GM19099 (cell line): ENCODE measurements around the gene CERS1.

Experiments
- POLR2A ChIP-seq: IDR thresholded peaks from 3 replicates; pipeline ENCODE4 v1.6.1; 2011; ENCODE audit warnings: low read depth; ENCODE audit not compliant: insufficient read length; ENCODE audit errors: extremely low read depth

Gene CERS1

DNA sequence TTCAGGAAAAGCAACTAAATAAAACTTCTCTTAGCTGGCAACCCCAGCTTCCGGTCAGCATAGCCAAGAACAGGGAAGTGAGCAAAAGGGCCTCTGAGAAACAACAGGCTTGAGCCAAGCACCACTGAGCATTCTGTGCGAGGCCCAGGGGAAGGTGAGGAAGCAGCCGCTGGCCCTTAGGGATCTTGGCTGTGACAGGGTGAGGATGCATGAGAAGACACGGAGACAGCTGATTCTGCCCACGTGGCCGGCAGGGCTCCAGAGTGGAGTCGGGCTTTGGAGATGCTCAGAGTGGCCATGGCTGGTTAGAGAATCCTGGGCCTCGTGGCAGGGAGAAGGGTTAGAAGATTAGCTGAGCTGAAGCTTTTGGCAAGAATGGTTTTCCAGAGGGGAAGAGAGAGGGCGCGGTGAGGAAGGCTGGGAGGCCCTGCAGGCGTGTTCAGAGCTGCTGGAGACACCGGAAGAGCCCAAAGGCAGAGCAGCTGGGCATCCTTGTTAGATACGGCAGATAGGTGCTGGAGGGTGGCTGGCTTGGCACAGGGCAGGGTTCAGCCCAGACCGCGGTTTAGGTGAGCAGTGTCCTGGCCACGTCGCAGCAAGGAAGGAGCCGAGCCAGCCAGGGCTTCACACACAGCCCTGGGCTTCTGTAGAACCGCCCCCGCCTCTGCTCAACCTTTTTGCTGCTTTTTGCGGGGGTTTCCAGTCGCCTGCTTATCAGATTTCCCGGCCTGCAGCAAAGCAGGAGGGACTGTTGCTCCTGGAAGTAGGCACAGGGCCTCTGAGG is 46.9 kb downstream of the CERS1 start:
- no peak for TF ChIP-seq POLR2A

DNA sequence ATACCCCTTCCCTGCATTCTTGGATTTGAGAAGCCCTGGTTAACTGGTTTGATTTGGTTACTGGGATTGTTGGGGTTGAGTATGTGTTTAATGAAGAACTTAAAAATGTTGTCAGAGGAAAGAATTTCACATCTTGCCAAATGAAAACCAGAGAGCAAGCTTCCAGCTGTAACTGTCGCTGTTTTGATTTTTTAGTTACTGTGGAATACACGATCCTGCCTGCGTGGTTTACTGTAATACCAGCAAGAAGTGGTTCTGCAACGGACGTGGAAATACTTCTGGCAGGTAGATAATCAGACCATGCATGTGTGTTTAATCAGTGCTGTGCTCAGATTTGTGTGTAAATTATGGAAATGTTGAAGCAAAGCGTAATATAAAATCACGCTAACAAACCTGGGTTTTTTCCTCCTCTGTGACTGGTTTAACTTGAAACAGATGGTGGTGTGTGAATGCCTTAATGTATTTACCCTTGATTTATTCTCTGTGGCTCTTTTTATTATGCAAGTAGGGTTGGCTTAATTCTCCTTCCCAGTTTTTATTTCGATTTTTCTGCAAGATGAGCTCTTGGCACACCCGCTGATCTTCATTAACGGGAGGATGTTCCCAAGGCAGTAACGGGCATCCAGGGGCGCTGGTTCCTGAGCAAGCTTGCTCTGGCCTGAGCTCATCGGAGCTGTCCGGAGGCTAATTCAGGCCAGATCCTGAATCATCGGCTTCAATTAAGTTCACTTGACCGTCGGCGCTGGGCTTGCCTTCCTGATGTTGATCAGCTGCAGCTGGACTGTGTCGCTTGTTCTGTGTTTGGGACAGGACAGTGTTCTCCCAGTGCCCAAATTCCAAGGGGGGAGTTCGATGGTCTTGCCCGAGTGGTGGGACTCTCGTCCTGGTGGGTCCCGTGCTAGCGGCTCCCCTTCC is 48.2 kb downstream of the CERS1 start:
- TF ChIP-seq POLR2A, result no peak

DNA sequence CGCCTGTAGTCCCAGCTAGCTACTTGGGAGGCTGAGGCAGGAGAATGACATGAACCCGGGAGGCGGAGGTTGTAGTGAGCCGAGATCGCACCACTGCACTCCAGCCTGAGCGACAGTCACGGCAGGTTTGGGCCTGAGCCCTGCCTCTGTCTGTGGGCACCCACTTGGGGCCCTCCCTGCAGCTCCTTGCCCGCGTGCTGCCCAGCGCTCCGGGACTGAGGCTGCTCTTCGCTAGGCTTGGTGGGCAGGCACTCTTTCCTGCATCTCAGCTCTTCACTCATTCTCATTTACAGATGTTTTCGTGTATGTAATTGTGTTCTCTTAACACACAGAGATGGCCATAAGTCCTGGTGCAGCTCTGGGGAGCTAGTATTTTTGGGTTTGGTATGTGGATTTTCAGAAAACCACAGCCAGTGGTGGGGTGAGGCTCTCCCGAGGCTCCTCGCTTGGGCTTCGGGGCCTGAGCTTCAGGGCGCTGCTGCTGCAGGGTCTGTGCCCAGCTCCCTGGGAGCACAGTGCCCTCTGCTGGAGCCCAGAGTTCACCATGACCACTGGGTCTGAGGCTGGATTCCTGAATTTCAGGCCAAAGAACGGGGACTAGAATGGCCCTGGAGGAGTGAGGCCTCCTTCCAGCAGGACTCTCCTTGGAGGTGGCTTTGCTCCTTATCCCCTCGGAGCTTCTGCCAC is 49.0 kb downstream of the CERS1 start:
- TF ChIP-seq POLR2A, result no peak

DNA sequence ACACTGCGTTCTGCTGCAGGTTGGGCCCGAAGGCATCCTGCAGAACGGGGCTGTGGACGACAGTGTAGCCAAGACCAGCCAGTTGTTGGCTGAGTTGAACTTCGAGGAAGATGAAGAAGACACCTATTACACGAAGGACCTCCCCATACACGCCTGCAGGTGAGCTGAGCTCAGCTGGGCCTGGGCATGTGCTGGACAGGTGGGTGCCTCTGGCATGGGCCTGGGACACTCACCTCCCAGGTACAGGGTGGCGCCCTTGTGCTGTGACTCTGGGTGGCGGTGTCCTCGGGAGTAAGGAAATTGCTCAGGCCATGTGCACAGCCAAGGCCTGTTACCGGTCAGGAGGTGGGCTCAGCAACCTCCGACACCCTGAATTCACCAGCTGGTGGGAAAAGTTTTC is 50.0 kb downstream of the CERS1 start:
- TF ChIP-seq POLR2A, result no peak

DNA sequence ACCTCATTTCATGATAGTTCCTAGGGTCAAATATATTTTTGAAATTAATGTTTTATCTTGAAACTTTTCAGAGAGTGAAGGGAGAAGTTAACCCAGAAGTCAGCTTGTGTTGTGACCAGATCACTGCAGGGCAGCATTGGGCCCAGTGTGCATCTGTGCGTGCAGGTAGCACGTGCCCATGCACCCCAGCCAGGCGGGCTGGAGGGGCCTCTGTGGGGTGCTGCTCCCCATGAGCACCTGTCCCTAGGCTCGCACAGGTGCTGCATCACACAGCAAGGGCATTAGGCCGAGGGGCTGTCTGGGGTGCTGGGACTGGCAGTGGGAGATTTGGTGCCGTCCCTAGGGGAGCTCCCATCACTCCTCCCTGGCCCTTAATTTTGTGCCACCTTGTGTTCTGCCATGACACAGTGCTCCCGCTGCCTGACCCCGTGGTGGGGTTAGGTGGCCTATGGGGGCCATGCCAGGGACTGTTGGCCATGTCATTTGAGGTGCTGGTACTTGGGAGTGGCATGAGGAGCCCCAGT is 51.1 kb downstream of the CERS1 start:
- TF ChIP-seq POLR2A, result no peak

DNA sequence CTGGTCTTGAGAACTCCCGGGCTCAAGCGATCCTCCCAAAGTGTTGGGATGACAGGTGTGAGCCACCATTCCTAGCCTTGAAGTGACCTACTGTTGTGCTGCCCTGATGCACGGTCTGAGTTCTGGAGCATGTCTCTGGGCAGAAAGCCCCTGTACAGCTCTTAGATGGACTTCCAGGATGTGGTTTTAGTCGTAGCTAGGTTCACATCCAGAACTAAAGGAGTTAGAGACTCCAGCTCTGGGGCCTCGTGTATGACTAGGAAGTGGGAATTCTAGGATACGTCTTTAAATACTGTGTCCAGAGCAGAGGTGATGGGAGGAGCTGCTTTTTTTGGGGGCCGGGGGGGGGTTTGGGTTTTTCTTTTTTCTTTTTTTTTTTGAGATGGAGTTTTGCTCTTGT is 52.0 kb downstream of the CERS1 start:
- no peak for TF ChIP-seq POLR2A

DNA sequence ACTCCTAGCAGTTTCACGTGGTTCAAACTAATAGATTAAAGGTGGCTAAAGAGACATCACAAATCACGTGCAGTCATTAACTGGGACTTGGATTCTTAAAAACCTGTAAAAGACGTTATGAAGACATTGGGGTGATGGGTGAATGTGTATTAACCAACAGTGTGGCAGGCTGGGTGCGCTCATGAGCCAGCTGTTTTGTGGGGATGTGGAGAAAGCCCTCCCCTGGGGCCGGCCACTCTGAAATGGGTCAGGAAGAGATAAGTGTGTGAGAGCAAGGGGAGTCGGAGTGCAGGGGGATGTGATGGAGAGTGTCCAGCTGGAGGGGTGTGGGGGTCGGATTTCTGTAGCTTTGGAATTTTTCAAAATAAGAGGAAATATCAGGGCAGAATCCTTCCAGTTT is 53.8 kb downstream of the CERS1 start:
- TF ChIP-seq POLR2A, result no peak

DNA sequence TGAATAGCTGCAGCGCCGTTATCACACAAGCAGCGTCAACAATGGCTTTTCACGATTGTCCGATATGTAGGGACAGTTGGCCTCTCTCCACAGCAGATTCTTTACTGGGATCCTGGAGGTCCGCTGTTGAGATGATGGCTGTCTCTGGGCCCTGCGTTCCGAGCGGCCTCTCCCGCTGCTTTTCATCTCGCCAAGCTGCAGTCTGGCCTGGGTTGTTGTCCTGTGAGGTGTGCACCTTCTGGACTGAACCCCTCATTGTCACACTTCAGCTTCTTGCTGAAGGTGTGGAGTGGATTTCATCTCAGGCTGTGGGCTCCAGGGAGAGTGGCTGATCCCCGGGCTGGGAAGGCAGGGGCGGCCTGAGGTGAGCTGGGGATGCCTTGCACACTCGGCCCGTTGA is 54.6 kb downstream of the CERS1 start:
- no peak for TF ChIP-seq POLR2A

DNA sequence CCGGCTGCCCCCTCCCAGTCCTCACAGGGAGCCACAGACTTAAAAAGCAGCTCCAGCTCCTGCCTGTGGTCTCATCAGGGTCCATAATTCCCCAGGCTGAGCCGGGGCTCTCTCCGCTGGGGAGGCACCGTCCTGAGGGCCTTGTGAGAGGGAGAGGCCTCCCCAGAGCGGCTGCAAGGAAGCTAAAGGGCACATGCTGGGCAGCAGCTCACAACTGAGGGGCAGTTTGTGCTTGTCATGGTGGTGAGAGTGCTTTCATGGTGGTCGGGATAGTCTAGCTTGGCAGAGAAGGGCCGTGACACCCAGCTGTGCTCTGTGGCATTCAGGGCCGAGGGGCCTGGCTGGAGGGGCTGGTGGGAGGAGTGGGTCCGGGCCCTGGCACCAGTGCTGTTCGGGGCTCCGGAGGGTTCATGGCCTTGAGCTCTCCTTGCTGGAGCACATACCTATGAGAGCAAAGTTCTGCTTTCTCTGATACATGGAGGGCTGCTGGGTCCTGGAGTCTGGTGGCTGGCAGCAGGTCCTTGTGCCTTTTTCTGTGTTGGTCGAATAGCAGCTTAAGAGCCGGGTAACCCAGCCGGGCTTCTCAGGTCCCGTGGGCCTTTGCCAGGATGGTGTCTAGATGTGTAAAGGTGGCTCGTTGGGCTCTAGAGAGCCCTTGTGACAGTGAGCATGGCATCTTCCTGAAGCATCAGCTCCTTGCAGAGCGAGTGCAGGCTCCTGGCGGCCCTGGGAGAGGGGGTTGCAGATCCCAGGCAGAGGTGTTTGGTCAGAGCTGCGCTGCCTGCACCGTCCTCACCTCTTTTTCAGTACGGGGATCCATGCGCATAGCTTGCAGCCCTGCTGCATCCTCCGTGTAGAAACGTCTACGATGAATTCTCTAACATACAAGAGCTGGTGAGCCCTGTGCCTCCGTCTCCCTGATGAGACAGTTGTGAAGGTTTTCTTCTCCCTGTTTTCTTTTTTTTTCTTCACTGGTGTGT is 55.4 kb downstream of the CERS1 start:
- TF ChIP-seq POLR2A, result no peak

DNA sequence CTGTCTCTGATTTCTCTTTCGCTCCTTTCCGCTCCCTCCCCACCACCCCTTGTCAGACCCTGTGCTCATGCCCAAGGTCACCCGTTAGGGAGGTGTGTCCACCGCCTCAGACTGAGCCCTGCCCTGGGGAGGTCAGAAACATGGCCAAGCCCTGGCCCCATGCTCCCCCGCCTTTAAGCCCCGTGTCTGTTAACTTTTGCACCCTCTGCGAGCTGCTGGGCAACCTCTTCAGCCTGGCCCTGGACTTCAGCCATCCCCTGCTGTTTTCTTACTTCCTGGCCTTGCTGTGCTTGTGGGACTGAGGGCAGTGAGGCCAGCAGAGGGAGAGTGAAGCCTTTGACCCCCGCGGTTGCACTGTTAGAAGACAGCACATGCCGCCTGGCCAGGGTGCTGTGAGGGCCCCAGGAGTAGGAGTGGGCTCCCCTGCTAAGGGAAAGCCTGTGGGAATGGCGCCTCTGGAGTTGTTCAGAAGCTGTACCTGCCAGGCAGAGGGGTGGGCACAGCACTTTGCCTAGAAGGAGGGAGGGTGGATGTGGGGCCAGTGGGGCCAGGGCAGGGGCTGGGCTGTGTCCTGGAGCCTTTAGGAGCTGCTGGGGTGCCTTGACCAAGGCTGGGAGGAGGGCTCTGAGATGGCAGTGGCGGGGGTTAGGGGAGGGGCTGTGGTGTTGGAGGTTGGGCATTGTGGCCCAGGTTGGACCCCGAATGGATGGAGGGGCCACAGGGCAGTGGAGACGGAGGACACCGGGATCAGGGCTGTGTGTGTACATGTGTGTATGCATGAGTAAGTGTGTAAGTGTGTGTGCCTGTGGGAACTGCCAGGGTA is 56.3 kb downstream of the CERS1 start:
- no peak for TF ChIP-seq POLR2A

DNA sequence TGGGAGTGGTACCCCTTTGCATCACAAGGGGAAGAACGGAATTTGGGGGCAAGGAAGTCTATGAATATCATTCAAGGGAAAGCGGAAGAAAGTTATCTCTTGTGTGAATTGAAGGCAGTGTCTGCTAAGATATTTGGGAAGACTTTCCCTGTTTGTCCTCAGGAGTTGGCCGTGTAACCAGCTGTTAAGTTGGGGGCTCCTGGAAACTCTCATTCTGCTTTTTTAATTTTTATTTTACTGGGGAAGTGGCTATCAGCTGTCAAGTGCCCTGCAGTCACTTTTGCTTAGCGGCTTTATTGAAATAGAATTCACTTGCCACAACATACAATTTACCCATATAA is 61.3 kb downstream of the CERS1 start:
- no peak for TF ChIP-seq POLR2A

DNA sequence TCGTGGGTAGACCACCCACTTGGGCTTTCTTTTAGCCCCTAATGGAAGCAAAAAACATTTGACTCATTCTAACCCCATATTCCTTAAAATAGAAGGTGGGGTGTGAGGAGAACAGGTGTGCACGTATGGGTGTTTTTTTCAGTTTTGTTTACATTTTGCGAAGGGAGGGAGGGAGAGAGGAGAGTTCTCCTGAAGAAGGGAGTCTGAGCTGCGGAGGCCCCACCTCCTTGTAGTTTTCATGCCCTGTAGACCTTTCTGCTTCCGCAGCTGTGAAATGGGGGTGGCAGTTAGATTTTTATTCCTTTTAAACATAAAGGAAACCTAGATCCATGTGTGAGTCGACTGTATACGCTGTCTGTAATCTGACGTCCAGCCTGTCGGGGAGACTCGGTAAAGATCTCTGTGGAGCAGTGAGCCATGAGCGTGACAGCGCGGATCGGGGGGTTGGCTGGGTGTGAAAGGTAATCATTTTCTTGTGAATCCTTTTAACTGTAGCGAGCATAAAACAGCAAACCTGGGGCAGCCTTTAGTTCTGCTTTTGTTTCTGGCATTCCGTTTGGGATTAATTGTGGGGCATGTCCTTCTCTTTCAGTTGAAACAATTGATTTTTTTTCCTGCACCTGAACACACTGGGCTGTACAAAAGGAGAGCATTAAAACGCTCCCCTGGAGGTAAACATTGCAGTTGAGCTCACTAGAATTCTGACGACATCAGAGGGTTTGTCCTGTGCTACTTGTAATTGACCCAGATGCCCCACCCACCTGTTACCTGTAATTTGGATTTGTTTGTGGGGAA is 61.9 kb downstream of the CERS1 start:
- TF ChIP-seq POLR2A, result no peak

DNA sequence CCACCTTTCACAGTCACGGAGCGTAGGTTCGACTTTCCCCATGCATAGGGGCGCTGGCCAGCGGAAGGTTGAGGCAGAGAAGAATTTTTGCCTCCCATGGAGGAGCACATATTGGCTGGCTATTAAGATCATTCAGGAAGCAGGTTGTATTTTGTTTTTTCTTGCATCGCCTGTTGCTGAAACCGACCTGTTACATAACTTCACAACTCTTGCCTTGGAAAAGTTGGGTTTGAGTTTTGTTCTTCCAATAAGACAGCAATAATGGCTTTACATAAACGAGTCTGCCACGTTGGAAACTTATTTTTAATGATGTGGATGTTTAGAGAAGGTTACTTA is 62.8 kb downstream of the CERS1 start:
- TF ChIP-seq POLR2A, result no peak
